Activated CD8-positive, alpha-beta memory T cell treated with anti-CD3 and anti-CD28 coated beads, Interleukin-2, amount 10 ng/mL, durations not matched to agents 7 days and 5 days (primary cell): Measurements from ENCODE around the gene SLC26A9. TPM values are rescaled to one million over a fixed set of nuclear protein-coding genes. Genes with fewer than 3 reads are reported as not detected.
"Not testable (repeated sequence)": the region's sequence is repeated elsewhere in the genome, so short reads cannot be mapped to it uniquely, and the experiment has no call there.

Source experiments
- ATAC-seq: fragments of 150-1000 bp; cut with Tn5 transposase; one replicate; pipeline ENCODE4 v1.10.0; 2021; ENCODE audit warnings: moderate library complexity
- CTCF ChIA-PET: fragments of 350-600 bp; sonication (Branson Sonifier 250); formaldehyde crosslinking; loops from one replicate; lab custom pipeline; 2021; ENCODE audit warnings: antibody characterized with exemption; lab: Charles Lee
- DNase-seq: peaks from one replicate; pipeline ENCODE4 v3.0.0-alpha.2; 2020
- H3K27ac Mint-ChIP-seq: one replicate; pipeline ENCODE4 v1.8.0; 2021; ENCODE audit warnings: mild to moderate bottlenecking, mixed read lengths
- H3K27me3 Mint-ChIP-seq: one replicate; pipeline ENCODE4 v1.8.0; 2021; ENCODE audit warnings: mixed read lengths
- H3K36me3 Mint-ChIP-seq: one replicate; pipeline ENCODE4 v1.8.0; 2021; ENCODE audit warnings: mild to moderate bottlenecking, mixed read lengths
- H3K4me1 Mint-ChIP-seq: one replicate; pipeline ENCODE4 v1.8.0; 2021; ENCODE audit warnings: mixed read lengths
- H3K4me3 Mint-ChIP-seq: one replicate; pipeline ENCODE4 v1.8.0; 2021; ENCODE audit warnings: mild to moderate bottlenecking, moderate library complexity, mixed read lengths
- H3K9me3 Mint-ChIP-seq: one replicate; pipeline ENCODE4 v1.8.0; 2022; ENCODE audit warnings: low read depth, mixed read lengths
- total RNA-seq, 2 experiments: library from RNA; stranded (reverse); gene quantifications; one replicate each; pipeline ENCODE4 v1.2.3, GENCODE V29; 2021

The SLC26A9 gene
- total RNA-seq, 2 experiments from 2014 or later = not detected

DNA sequence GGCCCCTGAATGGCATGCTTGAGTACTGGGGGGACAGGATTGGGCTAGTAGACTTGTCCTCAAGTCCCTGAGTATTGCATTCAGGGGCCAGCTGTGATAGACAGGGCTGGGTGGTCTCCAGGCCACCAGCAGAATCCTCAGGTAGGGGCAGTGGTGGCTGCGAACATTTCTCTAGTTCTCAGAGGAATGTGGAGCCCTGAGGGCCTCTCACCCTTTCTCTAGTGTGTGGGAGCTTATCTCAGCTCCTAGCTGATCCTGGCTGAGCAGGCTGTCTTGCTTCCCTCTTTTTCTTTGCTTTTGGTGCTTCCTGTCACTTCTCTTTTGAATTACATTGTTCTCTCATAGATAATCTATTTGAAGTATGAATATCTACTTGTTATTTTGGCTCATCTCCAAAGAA, 63.3 kb downstream of the SLC26A9 start:
- Mint-ChIP-seq H3K27me3 (peaks cover 39% of the 10 kb centered on the region), H3K36me3 (no peaks in the 10 kb centered on the region), H3K27ac (no peak overlapping the region), H3K4me3 (no peak overlapping the region), H3K4me1 (no peaks in the 10 kb centered on the region), H3K9me3 (no peaks in the 10 kb centered on the region)
- CTCF ChIA-PET = interaction anchor here (0.7 kb wide), 1 partner anchor 97 kb away, joined by 6 read pairs; no protein-coding TSS in a partner anchor
- no peak for DNase-seq
- no peak for ATAC-seq

DNA sequence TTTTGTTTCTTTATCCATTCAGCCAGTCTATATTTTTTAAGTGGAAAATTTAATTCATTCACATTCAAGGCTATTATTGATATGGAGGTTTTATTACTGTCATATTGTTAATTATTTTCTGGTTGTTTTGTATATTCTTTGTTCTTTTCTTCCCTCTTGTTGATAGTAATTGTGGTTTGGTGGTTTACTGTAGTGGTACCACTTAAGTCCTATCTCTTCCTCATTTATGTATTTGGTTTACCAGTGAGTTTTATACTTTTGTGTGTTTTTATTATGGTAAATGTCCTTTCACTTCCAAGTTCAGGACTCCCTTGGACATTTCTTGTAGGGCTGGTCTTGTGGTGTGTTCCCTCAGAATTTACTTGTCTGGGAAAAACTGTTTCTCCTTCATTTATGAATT, 65.2 kb downstream of the SLC26A9 start:
- H3K36me3 Mint-ChIP-seq = no peaks in the 10 kb centered on the region
- DNase-seq (no peak), ATAC-seq (no peak)
- H3K4me1 Mint-ChIP-seq = no peaks in the 10 kb centered on the region
- H3K9me3 Mint-ChIP-seq = no peaks in the 10 kb centered on the region
- H3K4me3 Mint-ChIP-seq = no peak overlapping the region
- no peak overlapping the region for H3K27ac Mint-ChIP-seq
- CTCF ChIA-PET = no interaction called here
- H3K27me3 Mint-ChIP-seq = peaks cover 33% of the 10 kb centered on the region

DNA sequence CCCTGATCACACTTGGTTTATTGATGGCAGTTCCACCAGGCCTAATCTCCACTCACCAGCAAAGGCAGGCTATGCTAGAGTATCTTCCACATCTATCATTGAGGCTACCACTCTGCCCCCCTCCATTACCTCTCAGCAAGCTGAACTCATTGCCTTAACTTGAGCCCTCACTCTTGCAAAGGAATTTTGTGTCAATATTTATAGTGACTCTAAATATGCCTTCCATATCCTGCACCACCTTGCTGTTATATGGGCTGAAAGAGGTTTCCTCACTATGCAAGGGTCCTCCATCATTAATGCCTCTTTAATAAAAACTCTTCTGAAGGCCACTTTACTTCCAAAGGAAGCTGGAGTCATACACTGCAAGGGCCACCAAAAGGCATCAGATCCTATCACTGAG, 70.1 kb downstream of the SLC26A9 start:
- H3K36me3 Mint-ChIP-seq, H3K4me1 Mint-ChIP-seq, DNase-seq, H3K9me3 Mint-ChIP-seq, CTCF ChIA-PET, ATAC-seq, H3K4me3 Mint-ChIP-seq, H3K27ac Mint-ChIP-seq: not testable (repeated sequence)
- H3K27me3 Mint-ChIP-seq = peaks cover 11% of the 10 kb centered on the region

DNA sequence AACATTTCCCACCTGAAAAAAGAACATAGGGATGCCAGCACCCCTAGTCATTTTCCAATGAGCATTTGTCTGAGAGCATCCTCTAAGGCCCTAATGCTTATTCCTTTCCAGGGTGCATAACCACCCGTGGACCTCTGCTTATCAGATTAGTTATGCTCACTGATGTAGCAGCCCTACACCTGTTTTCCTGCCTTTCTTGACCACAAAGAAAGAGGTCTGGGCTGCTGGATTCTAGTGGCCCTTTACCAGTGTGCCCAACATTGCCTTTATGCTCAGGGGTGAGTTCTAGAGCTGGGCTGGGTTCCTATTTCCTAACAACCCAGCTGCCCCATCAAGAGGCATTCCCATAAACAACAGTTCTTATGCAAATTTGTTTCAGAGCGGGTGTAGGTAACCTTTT, 73.0 kb downstream of the SLC26A9 start:
- Mint-ChIP-seq H3K27me3 (peaks cover 3% of the 10 kb centered on the region), H3K4me1 (no peaks in the 10 kb centered on the region), H3K27ac (no peak overlapping the region), H3K4me3 (no peak overlapping the region), H3K36me3 (no peaks in the 10 kb centered on the region), H3K9me3 (no peaks in the 10 kb centered on the region)
- DNase-seq (no peak), ATAC-seq (no peak)
- CTCF ChIA-PET = no interaction called here

Other genes with a start within 250 kb of the SLC26A9 start
- gene NUCKS1, start 193.3 kb downstream of the SLC26A9 start, total RNA-seq = 100 to 1,000 TPM; 179 to 211 TPM
- 10 to 100 TPM; 51.0 to 61.4 TPM for gene RAB29, start 168.0 kb downstream of the SLC26A9 start, total RNA-seq
- gene SLC41A1, start 130.3 kb downstream of the SLC26A9 start, total RNA-seq = 10 to 100 TPM; 13.3 to 16.7 TPM
- under 1 TPM; 0.30 to 0.44 TPM for gene PM20D1, start 93.3 kb downstream of the SLC26A9 start, total RNA-seq
- gene RAB7B, start 59.9 kb upstream of the SLC26A9 start, total RNA-seq = not detected
- not detected for gene CTSE, start 80.4 kb upstream of the SLC26A9 start, total RNA-seq
- not detected for gene RHEX, start 109.7 kb upstream of the SLC26A9 start, total RNA-seq
- gene AVPR1B, start 173.9 kb upstream of the SLC26A9 start, total RNA-seq = not detected